Measurements from ENCODE around the gene OTOG.

GRCh38 chr11:17591293-17591692 is 44.2 kb downstream of the OTOG start:
- no peak for TF ChIP-seq POLR2A (IDR thresholded peaks at IDR 0.05)
- TF ChIP-seq CTCF (IDR thresholded peaks at IDR 0.05): no peak
